Smooth muscle cell (in vitro differentiated cells): Measurements from ENCODE around the gene INSIG2. TPM values are rescaled to one million over a fixed set of nuclear protein-coding genes. Genes with fewer than 3 reads are reported as not detected.

Experiments
- DNase-seq: peaks from one replicate; lab custom pipeline; 2025; ENCODE audit not compliant: unreplicated experiment; lab: John Stamatoyannopoulos, UW
- H2AFZ ChIP-seq: fragments of 200-600 bp; sonication (generic); 2 replicates; pipeline ENCODE4 v1.6.0; 2016; ENCODE audit warnings: antibody characterized with exemption, low read depth, mild to moderate bottlenecking
- H3F3A ChIP-seq: fragments of 200-600 bp; sonication (generic); 2 replicates; pipeline ENCODE4 v1.6.0; 2017; ENCODE audit warnings: antibody characterized with exemption, low read depth
- H3K27ac ChIP-seq: fragments of 200-600 bp; sonication (generic); 2 replicates; pipeline ENCODE4 v1.5.1; 2016; ENCODE audit warnings: low read depth, mild to moderate bottlenecking
- H3K27me3 ChIP-seq: fragments of 200-600 bp; sonication (generic); 2 replicates; pipeline ENCODE4 v1.6.1; 2016; ENCODE audit warnings: low read depth, mild to moderate bottlenecking
- H3K36me3 ChIP-seq: fragments of 200-600 bp; sonication (generic); 2 replicates; pipeline ENCODE4 v1.5.1; 2016; ENCODE audit warnings: low read depth
- H3K4me1 ChIP-seq: fragments of 200-600 bp; sonication (generic); 2 replicates; pipeline ENCODE4 v1.5.1; 2016; ENCODE audit warnings: low read depth
- H3K4me2 ChIP-seq: fragments of 200-600 bp; sonication (generic); 2 replicates; pipeline ENCODE4 v1.6.0; 2016; ENCODE audit warnings: mild to moderate bottlenecking
- H3K4me3 ChIP-seq: fragments of 200-600 bp; sonication (generic); 2 replicates; pipeline ENCODE4 v1.5.1; 2016; ENCODE audit warnings: mild to moderate bottlenecking
- H3K79me2 ChIP-seq: fragments of 200-600 bp; sonication (generic); 2 replicates; pipeline ENCODE4 v1.6.0; 2016; ENCODE audit warnings: low read depth, mild to moderate bottlenecking
- H3K9ac ChIP-seq: fragments of 200-600 bp; sonication (generic); 2 replicates; pipeline ENCODE4 v1.6.0; 2016; ENCODE audit warnings: low read depth
- H3K9me3 ChIP-seq: fragments of 200-600 bp; sonication (generic); replicated peaks from 2 replicates; pipeline ENCODE4 v1.5.1; 2016; ENCODE audit warnings: low read depth
- H4K20me1 ChIP-seq: fragments of 200-600 bp; sonication (generic); 2 replicates; pipeline ENCODE4 v1.6.0; 2016; ENCODE audit warnings: low read depth
- CTCF ChIP-seq: fragments of 200-600 bp; sonication (generic); IDR thresholded peaks from 2 replicates; pipeline ENCODE4 v1.5.1; 2017; ENCODE audit warnings: borderline replicate concordance, mild to moderate bottlenecking, antibody characterized with exemption; ENCODE audit not compliant: insufficient read depth, poor library complexity, severe bottlenecking
- WGBS: methylation state at CpG from one replicate; pipeline ENCODE4 v1.1.7; 2016; ENCODE audit warnings: low lambda C conversion rate; 5-methylcytosine and 5-hydroxymethylcytosine counted together
- polyA plus RNA-seq: library from polyadenylated mRNA; unstranded; fragments of >200 nt; fragmentation: Nextera tagmentation; extraction: Ambion mirVana; gene quantifications from 2 replicates; pipeline ENCODE4 v1.2.1, GENCODE V29; 2016
- total RNA-seq: library from RNA; depleted of rRNA; stranded (reverse); fragments of >200 nt; gene quantifications from 2 replicates; pipeline ENCODE4 v1.2.3, GENCODE V29; 2014

INSIG2 gene
- total and polyA plus RNA-seq, 2 experiments from 2014 or later, result 51.6 to 85.6 TPM

GRCh38 chr2:118110310-118110709 lies 22.0 kb downstream of the INSIG2 start:
- no peak overlapping the region for H3K27ac ChIP-seq
- WGBS, result 97% methylated on average over 3 of the region's 3 CpGs
- H3K4me2 ChIP-seq, result no peak overlapping the region
- H3K4me3 ChIP-seq, result no peak overlapping the region
- no peaks in the 10 kb centered on the region for H3K9me3 ChIP-seq
- no peaks in the 10 kb centered on the region for H3K4me1 ChIP-seq
- H3K27me3 ChIP-seq, result no peaks in the 10 kb centered on the region
- H3K36me3 ChIP-seq, result peaks cover 14% of the 10 kb centered on the region
- H3F3A ChIP-seq, result no peaks in the 10 kb centered on the region
- no peaks in the 10 kb centered on the region for H3K79me2 ChIP-seq
- TF ChIP-seq CTCF, result no peak
- peaks cover 37% of the 10 kb centered on the region for H4K20me1 ChIP-seq
- no peak for DNase-seq
- H2AFZ ChIP-seq, result no peak overlapping the region
- no peak overlapping the region for H3K9ac ChIP-seq

- no peaks in the 10 kb centered on the region for H3K27me3 ChIP-seq
- H3K4me1 ChIP-seq, result no peaks in the 10 kb centered on the region
- H3K79me2 ChIP-seq, result no peaks in the 10 kb centered on the region
- H3K27ac ChIP-seq, result no peak overlapping the region
- H3K4me2 ChIP-seq, result no peak overlapping the region
- no peak overlapping the region for H2AFZ ChIP-seq
- peaks cover 14% of the 10 kb centered on the region for H3K36me3 ChIP-seq
- no peak for DNase-seq
- no peak for TF ChIP-seq CTCF
- 92% methylated on average over 1 of the region's 1 CpG for WGBS
- no peak overlapping the region for H3K9ac ChIP-seq
- peaks cover 30% of the 10 kb centered on the region for H4K20me1 ChIP-seq
- no peak overlapping the region for H3K4me3 ChIP-seq
- no peaks in the 10 kb centered on the region for H3F3A ChIP-seq
- H3K9me3 ChIP-seq, result no peaks in the 10 kb centered on the region
These were observed 22.7 kb downstream of the INSIG2 start for GRCh38 chr2:118110991-118111390.

- no peak for DNase-seq
- H3K36me3 ChIP-seq, result peaks cover 9% of the 10 kb centered on the region
- no peak overlapping the region for H3K27ac ChIP-seq
- no peaks in the 10 kb centered on the region for H3K9me3 ChIP-seq
- no peaks in the 10 kb centered on the region for H3K27me3 ChIP-seq
- H3K79me2 ChIP-seq, result no peaks in the 10 kb centered on the region
- H3K4me1 ChIP-seq, result no peaks in the 10 kb centered on the region
- no peak for TF ChIP-seq CTCF
- peaks cover 13% of the 10 kb centered on the region for H4K20me1 ChIP-seq
- H2AFZ ChIP-seq, result no peak overlapping the region
- no peak overlapping the region for H3K4me3 ChIP-seq
- H3K4me2 ChIP-seq, result no peak overlapping the region
- no peak overlapping the region for H3K9ac ChIP-seq
- 84% methylated on average over 4 of the region's 4 CpGs for WGBS
- no peaks in the 10 kb centered on the region for H3F3A ChIP-seq
These were observed 24.6 kb downstream of the INSIG2 start for GRCh38 chr2:118112771-118113334.

- Histone ChIP-seq H3K4me1 (no peaks in the 10 kb centered on the region), H3K36me3 (no peaks in the 10 kb centered on the region), H3K9me3 (no peaks in the 10 kb centered on the region), H2AFZ (no peak overlapping the region), H3K27ac (no peak overlapping the region), H3K4me2 (no peak overlapping the region), H3F3A (no peaks in the 10 kb centered on the region), H4K20me1 (peaks cover 4% of the 10 kb centered on the region), H3K4me3 (no peak overlapping the region), H3K79me2 (no peaks in the 10 kb centered on the region), H3K9ac (no peak overlapping the region), H3K27me3 (no peaks in the 10 kb centered on the region)
- no peak for TF ChIP-seq CTCF
- no peak for DNase-seq
- WGBS, result 92% methylated on average over 2 of the region's 2 CpGs
These were observed 26.6 kb downstream of the INSIG2 start for GRCh38 chr2:118114863-118115262.
